GM18499 (cell line): Measurements from ENCODE around the gene SBDS.
"Not testable (repeated sequence)": the region's sequence is repeated elsewhere in the genome, so short reads cannot be mapped to it uniquely, and the experiment has no call there.

Source experiments
- ATAC-seq: cut with Tn5 transposase; IDR thresholded peaks from one replicate; pipeline ENCODE4 v1.9.1; 2021; ENCODE audit warnings: moderate number of reproducible peaks; ENCODE audit not compliant: insufficient read depth, unreplicated experiment

The SBDS gene

DNA sequence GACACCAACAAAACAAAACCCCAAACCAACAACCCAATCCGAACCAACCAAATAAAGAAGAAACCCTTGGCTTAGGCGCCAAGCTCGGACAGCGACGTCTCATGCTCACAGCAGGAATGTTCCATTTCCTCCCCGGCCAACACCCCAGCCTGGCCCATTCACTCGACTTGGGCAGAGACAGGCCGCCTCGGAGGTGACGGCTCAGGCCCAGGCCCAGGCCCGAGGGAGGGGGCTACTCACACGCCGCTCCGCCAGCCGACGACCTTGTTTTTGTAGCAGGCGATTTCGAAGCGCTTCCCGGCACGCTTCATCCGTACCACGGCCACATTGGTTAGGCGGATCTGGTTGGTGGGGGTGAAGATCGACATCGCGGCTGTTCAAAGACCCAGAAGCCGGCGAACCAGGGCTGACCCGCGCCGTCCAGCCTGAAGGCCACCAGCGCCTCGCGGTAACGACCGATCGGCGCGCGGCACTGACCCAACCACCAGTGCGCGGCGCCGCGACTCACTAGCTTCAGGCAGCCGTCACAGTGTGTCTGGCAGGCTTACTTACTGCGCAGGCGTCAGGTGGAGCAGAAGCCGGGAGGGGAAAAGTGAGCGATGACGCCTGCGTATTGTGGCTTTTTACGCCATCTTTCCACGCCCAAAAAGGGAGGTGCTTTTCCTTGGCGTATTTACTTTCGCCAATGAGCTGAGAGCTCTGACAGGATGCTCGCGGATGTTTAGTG, at the start of gene SBDS:
SBDS (minus strand) TSS at position 537 of the 727 bp plus-strand sequence; CDS start at position 368, 169 bp downstream.
- peak; percentile 39 for ATAC-seq

DNA sequence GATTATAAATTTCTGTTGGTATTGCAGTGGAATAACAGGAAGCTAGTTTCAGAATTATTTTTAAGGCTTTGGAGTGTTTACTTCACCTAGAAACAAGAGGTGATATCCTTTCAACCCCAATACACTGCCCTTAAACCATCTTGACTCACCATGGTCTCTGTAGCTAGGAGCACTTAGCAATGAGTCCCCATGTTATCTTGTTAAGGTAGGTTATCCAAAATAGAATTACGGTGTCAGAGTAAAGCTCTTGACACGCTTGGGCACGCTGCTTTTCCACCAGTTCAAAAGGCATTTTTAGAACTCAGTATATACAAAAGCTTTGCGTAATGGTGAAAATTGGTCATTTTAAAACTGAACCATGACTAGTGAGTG, 48.2 kb upstream of the SBDS start:
- not testable (repeated sequence) for ATAC-seq

GRCh38 chr7:67042781-67043558, 47.6 kb upstream of the SBDS start:
- ATAC-seq: not testable (repeated sequence)

GRCh38 chr7:67040832-67041231, 45.4 kb upstream of the SBDS start:
- ATAC-seq: not testable (repeated sequence)

- not testable (repeated sequence) for ATAC-seq
These were observed 41.3 kb upstream of the SBDS start for GRCh38 chr7:67036432-67037395.

- no peak for ATAC-seq
These were observed 37.9 kb upstream of the SBDS start for GRCh38 chr7:67033251-67033650.

DNA sequence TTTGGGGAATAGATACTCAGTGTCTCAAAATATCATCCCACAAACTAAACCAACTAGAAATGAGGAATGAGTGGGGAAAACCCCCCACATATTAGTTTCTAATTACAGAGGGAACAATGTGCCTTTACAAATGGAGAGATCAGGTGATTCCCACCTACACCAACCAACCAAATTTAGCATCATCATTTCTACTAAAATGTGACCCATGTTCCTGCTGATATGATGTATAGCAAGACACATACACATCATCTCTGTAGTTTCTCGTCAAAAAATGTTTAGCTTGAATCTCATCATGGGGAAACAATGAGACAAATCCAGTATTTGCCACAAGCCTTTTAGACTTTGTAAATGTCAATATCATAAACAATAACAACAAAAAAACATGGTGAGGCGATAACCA, 36.3 kb upstream of the SBDS start:
- ATAC-seq: not testable (repeated sequence)

GRCh38 chr7:67025459-67025858, 30.1 kb upstream of the SBDS start:
- ATAC-seq: not testable (repeated sequence)

- no peak for ATAC-seq
These were observed 27.1 kb upstream of the SBDS start for GRCh38 chr7:67022511-67022910.

GRCh38 chr7:67021260-67021659, 25.9 kb upstream of the SBDS start:
- no peak for ATAC-seq

- ATAC-seq: no peak
These were observed 24.4 kb upstream of the SBDS start for GRCh38 chr7:67019562-67020390.

GRCh38 chr7:67018940-67019339, 23.6 kb upstream of the SBDS start:
- no peak for ATAC-seq

DNA sequence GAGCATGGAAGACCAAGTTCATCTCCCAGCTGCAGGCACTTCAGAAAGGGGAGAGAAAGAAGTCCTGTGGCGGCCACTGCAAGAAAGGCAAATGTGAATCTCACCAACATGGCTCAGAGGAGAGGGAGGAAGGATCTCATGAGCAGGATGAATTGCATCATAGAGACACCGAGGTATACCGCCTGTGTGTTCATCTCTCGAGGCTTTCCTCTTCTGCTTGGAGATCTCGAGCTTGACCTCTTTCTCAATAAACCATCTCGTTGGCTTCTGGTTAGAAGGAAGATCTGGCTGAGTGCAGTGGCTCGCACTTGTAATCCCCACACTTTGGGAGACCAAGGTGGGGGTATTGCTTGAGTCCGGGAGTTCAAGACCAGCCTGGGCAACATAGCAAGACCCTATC, 22.6 kb upstream of the SBDS start:
- ATAC-seq: not testable (repeated sequence)

GRCh38 chr7:67014076-67014622, 18.8 kb upstream of the SBDS start:
- not testable (repeated sequence) for ATAC-seq

GRCh38 chr7:67009677-67010076, 14.3 kb upstream of the SBDS start:
- not testable (repeated sequence) for ATAC-seq

GRCh38 chr7:67008260-67008659, 12.9 kb upstream of the SBDS start:
- no peak for ATAC-seq

- no peak for ATAC-seq
These were observed 11.6 kb upstream of the SBDS start for GRCh38 chr7:67006965-67007364.

GRCh38 chr7:67004145-67004544, 8.8 kb upstream of the SBDS start:
- ATAC-seq: not testable (repeated sequence)

DNA sequence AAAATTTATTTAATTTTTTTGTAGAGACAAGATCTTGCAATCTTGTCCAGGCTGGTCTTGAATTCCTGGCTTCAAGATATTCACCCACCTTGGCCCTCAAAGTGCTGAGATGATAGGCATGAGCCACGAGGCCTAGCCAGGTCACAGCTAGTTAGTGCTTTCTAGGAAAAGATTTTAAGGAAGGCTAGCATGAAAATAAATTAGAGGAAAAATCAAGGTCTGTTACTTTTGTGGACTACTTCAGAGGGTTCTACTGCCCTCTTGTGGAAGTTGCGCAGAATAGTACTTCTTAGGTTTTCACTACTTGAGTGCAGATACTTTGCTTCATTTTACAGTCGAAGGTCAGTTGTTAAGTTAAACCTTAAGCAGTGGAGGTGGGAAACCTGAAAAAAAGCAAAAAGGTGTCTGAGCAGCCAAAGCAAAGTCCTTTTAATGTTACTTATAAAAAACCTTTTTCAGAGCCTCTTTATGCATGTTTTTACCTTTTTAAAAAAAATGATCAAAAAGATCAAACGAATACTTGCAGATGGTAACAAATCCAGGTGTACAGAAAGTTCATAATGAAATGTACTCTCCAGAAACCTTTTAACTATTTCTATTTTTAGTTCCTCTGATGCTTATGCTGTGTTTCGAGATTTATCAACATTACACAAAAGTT, 5.3 kb upstream of the SBDS start:
- not testable (repeated sequence) for ATAC-seq
